OCI-LY3 (cell line): ENCODE data around the gene PKHD1.

ENCODE experiments used
- EZH2phosphoT487 ChIP-seq: fragments of 200-600 bp; shearing (Covaris generic); IDR thresholded peaks from 2 replicates; pipeline ENCODE4 v1.6.1; 2018; ENCODE audit warnings: antibody characterized with exemption, mixed run types, low read depth
- TF ChIP-seq, protein P1 (sequence below): fragments of 200-600, 300-600 bp; sonication (generic); IDR thresholded peaks from 2 replicates; pipeline ENCODE4 v1.5.1; 2014; ENCODE audit warnings: antibody characterized with exemption, low read length, low read depth

DNA sequence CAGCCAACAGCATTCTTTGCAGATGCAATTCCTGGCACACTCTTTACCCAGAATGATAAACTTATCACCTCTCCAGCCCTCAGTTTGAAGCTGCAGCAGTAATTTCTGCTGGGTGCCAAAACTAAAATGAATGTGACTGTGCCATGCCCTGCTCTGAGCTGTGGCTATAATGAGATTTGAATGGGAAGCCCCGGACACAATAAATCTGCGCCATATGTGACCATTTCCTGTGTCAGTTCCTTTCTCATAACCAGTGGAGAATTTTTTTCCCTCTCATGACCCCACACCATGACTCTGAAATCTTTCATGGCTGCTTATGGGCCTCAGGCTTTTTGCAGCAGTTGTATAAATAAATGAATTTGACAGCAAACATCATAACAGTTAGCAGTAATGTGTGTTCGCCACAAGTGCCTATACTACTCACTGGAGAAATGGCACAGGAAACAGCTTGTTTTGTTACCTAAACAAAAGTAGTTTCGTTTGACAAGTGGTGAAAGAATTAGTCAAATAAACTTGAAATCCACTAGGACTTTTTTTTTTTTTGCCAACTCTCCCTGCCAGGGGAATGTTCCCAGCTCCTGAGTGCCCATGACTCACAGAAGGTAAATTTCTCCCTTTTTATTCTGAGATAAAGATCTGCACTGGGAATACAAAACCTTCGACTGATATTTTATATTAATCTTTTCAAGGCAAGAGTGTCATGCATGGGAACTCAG, 408.4 kb downstream of the PKHD1 start:
- TF ChIP-seq, protein P1, sequence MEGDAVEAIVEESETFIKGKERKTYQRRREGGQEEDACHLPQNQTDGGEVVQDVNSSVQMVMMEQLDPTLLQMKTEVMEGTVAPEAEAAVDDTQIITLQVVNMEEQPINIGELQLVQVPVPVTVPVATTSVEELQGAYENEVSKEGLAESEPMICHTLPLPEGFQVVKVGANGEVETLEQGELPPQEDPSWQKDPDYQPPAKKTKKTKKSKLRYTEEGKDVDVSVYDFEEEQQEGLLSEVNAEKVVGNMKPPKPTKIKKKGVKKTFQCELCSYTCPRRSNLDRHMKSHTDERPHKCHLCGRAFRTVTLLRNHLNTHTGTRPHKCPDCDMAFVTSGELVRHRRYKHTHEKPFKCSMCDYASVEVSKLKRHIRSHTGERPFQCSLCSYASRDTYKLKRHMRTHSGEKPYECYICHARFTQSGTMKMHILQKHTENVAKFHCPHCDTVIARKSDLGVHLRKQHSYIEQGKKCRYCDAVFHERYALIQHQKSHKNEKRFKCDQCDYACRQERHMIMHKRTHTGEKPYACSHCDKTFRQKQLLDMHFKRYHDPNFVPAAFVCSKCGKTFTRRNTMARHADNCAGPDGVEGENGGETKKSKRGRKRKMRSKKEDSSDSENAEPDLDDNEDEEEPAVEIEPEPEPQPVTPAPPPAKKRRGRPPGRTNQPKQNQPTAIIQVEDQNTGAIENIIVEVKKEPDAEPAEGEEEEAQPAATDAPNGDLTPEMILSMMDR = no peak
- no peak for TF ChIP-seq EZH2phosphoT487
